Caco-2 (cell line): ENCODE results near the gene PARS2. TPM values are rescaled to one million over a fixed set of nuclear protein-coding genes. Genes with fewer than 3 reads are reported as not detected.

Experiments used
- BruUV-seq: library from RNA; stranded (reverse); fragments of 400-500 nt; replicated peaks from 2 replicates; lab custom pipeline; 2021; lab: Mats Ljungman, UMichigan
- CTCF ChIA-PET: fragments of 300-600 bp; sonication (Branson Sonifier 250); formaldehyde crosslinking; loops from one replicate; lab custom pipeline; 2022; ENCODE audit warnings: antibody characterized with exemption; lab: Charles Lee
- POLR2A ChIA-PET: fragments of 300-600 bp; sonication (Branson Sonifier 250); formaldehyde crosslinking; loops from one replicate; lab custom pipeline; 2022; ENCODE audit warnings: antibody characterized with exemption; lab: Charles Lee
- DNase-seq, 2 experiments: peaks; one replicate each; pipeline versions ENCODE4 v3.0.0 to v3.0.0-alpha.2; 2020 to 2022
- H3K27me3 ChIP-seq: replicated peaks from 2 replicates; pipeline ENCODE4 v1.6.0; 2011; ENCODE audit warnings: low read length; ENCODE audit not compliant: control insufficient read depth, insufficient read depth
- H3K36me3 ChIP-seq: 2 replicates; pipeline ENCODE4 v1.5.1; 2011; ENCODE audit warnings: low read length; ENCODE audit not compliant: control insufficient read depth, insufficient read depth
- H3K4me1 ChIP-seq: fragments of 250-450 bp; sonication (Bioruptor Pico); 2 replicates; pipeline ENCODE4 v1.5.1; 2020; ENCODE audit warnings: mild to moderate bottlenecking
- H3K4me3 ChIP-seq: 2 replicates; pipeline ENCODE4 v1.5.1; 2011; ENCODE audit warnings: low read depth, mild to moderate bottlenecking, control low read depth, low read length
- H3K9me3 ChIP-seq: fragments of 250-450 bp; sonication (Bioruptor Pico); 2 replicates; pipeline ENCODE4 v1.5.1; 2020; ENCODE audit warnings: mild to moderate bottlenecking, moderate library complexity
- H3K27ac Mint-ChIP-seq: one replicate; pipeline ENCODE4 v1.8.0; 2022; ENCODE audit warnings: mixed read lengths; ENCODE audit not compliant: unreplicated experiment
- H3K27me3 Mint-ChIP-seq: one replicate; pipeline ENCODE4 v1.8.0; 2022; ENCODE audit warnings: mixed read lengths; ENCODE audit not compliant: insufficient read depth, unreplicated experiment
- H3K36me3 Mint-ChIP-seq: one replicate; pipeline ENCODE4 v1.8.0; 2022; ENCODE audit warnings: mild to moderate bottlenecking, mixed read lengths; ENCODE audit not compliant: insufficient read depth, unreplicated experiment
- H3K4me1 Mint-ChIP-seq: one replicate; pipeline ENCODE4 v1.8.0; 2022; ENCODE audit warnings: low read depth, mixed read lengths; ENCODE audit not compliant: unreplicated experiment
- H3K4me3 Mint-ChIP-seq: one replicate; pipeline ENCODE4 v1.8.0; 2022; ENCODE audit warnings: mild to moderate bottlenecking, moderate library complexity, mixed read lengths; ENCODE audit not compliant: unreplicated experiment
- H3K9me3 Mint-ChIP-seq: one replicate; pipeline ENCODE4 v1.8.0; 2022; ENCODE audit warnings: mixed read lengths; ENCODE audit not compliant: unreplicated experiment
- intact Hi-C: fragments of 100-400 bp; cut with micrococcal nuclease; formaldehyde crosslinking; loops from one replicate; pipeline ENCODE4 v1.10.0; 2022; ENCODE audit not compliant: unreplicated experiment
- total RNA-seq: library from RNA; stranded (reverse); gene quantifications from 2 replicates; pipeline ENCODE4 v1.2.3, GENCODE V29; 2022
- TF ChIP-seq, protein P1 (sequence below), 2 experiments: fragments of 200-600 bp in 1 of 2; IDR thresholded peaks; 1 replicate in 1 of 2; 2 replicates in 1 of 2; pipeline versions ENCODE4 v1.5.1 to v1.8.0; 2011 to 2022; ENCODE audit warnings: antibody characterized with exemption in 1 of 2, control low read depth in 1 of 2, inconsistent platforms in 1 of 2, low read depth in 1 of 2, low read length in 1 of 2, mild to moderate bottlenecking in 1 of 2, moderate library complexity in 1 of 2; ENCODE audit not compliant: insufficient read depth in 1 of 2, severe bottlenecking in 1 of 2, unreplicated experiment in 1 of 2

Gene PARS2
- total RNA-seq, 1 experiment from 2014 or later: 5.8 TPM

DNA sequence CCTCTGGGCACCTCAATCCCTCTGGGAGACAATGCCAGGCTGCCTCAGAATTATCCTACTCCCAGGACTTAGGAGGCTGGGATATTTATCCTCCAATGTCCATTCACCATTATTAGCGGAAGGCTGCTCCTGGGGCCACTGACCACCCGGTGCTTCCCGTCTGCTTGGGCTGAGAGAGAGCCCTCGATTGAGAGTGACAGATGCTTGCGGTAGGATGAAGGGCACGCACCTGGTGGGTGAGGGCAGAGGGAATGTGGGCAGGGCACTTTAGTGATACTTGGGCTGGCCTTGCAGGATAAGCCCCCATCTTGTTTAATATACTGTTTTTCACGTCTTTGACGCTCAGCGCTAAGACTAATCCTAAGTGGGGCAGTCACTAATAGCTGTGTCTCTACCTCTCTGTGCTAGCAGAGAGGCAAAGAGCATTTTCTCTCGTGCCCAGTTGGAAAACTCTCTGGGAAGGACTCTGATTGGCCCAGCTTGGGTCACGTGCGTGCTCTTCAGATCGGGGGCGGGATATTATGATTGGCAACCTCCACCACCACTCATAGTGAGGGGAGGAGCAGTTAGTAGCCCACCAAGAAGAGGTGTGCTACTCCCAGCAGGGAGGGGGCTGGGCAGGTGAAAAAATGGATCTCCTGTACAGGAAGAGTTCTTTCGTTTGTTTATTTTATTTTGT is 10.6 kb upstream of the PARS2 start:
- intact Hi-C loops: no loop called here
- Histone ChIP-seq H3K36me3 (no peaks in the 10 kb centered on the region), H3K4me1 (no peaks in the 10 kb centered on the region), H3K9me3 (no peaks in the 10 kb centered on the region), H3K4me3 (no peak overlapping the region), H3K27me3 (no peaks in the 10 kb centered on the region)
- ChIA-PET POLR2A (no interaction called here), CTCF (no interaction called here)
- BruUV-seq: no TSS peak
- Mint-ChIP-seq H3K27ac (no peak overlapping the region), H3K4me3 (no peak overlapping the region), H3K27me3 (no peaks in the 10 kb centered on the region), H3K36me3 (no peaks in the 10 kb centered on the region), H3K4me1 (no peaks in the 10 kb centered on the region), H3K9me3 (no peaks in the 10 kb centered on the region)
- TF ChIP-seq, protein P1, sequence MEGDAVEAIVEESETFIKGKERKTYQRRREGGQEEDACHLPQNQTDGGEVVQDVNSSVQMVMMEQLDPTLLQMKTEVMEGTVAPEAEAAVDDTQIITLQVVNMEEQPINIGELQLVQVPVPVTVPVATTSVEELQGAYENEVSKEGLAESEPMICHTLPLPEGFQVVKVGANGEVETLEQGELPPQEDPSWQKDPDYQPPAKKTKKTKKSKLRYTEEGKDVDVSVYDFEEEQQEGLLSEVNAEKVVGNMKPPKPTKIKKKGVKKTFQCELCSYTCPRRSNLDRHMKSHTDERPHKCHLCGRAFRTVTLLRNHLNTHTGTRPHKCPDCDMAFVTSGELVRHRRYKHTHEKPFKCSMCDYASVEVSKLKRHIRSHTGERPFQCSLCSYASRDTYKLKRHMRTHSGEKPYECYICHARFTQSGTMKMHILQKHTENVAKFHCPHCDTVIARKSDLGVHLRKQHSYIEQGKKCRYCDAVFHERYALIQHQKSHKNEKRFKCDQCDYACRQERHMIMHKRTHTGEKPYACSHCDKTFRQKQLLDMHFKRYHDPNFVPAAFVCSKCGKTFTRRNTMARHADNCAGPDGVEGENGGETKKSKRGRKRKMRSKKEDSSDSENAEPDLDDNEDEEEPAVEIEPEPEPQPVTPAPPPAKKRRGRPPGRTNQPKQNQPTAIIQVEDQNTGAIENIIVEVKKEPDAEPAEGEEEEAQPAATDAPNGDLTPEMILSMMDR (IDR thresholded peaks at IDR 0.05; ENCODE audit: insufficient read depth in 1 of 2, low read depth in 1 of 2, low read length in 1 of 2, severe bottlenecking in 1 of 2, unreplicated experiment in 1 of 2): no peak
- peak; percentile 46 to 62 for DNase-seq

GRCh38 chr1:54772951-54773350 is 8.6 kb upstream of the PARS2 start:
- POLR2A ChIA-PET: interaction anchor here (0.9 kb wide), 1 partner anchor 9 kb away, joined by 3 read pairs; the partner anchor contains the start of gene PARS2

GRCh38 chr1:54768093-54768492 is 3.8 kb upstream of the PARS2 start:
- Histone ChIP-seq H3K4me1 (no peaks in the 10 kb centered on the region), H3K9me3 (no peaks in the 10 kb centered on the region), H3K4me3 (no peak overlapping the region), H3K36me3 (no peaks in the 10 kb centered on the region), H3K27me3 (no peaks in the 10 kb centered on the region)
- H3K27ac Mint-ChIP-seq: no peak overlapping the region
- no peak overlapping the region for H3K4me3 Mint-ChIP-seq
- BruUV-seq: no TSS peak
- H3K9me3 Mint-ChIP-seq: no peaks in the 10 kb centered on the region
- intact Hi-C loops: loop anchor here (1.0 kb wide), 1 partner anchor 42 kb away; no protein-coding TSS in a partner anchor
- POLR2A ChIA-PET: no interaction called here
- no peaks in the 10 kb centered on the region for H3K27me3 Mint-ChIP-seq
- peak; percentile 23 to 43 for DNase-seq
- H3K4me1 Mint-ChIP-seq: peaks cover 7% of the 10 kb centered on the region
- no peaks in the 10 kb centered on the region for H3K36me3 Mint-ChIP-seq
- TF ChIP-seq, protein P1 (IDR thresholded peaks at IDR 0.05; ENCODE audit: insufficient read depth in 1 of 2, low read depth in 1 of 2, low read length in 1 of 2, severe bottlenecking in 1 of 2, unreplicated experiment in 1 of 2): peak in 1 of 2 experiments; percentile 23
- CTCF ChIA-PET: interaction anchor here (1.9 kb wide), 1 partner anchor 33 kb away, joined by 15 read pairs; the partner anchor contains the start of gene TTC22

More at GRCh38 chr1:54772951-54773350, 8.6 kb upstream of the PARS2 start:
- Histone ChIP-seq H3K27me3 (no peaks in the 10 kb centered on the region), H3K4me3 (no peak overlapping the region), H3K36me3 (no peaks in the 10 kb centered on the region), H3K9me3 (no peaks in the 10 kb centered on the region), H3K4me1 (no peaks in the 10 kb centered on the region)
- no peak for DNase-seq
- no peaks in the 10 kb centered on the region for H3K27me3 Mint-ChIP-seq
- TF ChIP-seq, protein P1 (IDR thresholded peaks at IDR 0.05; ENCODE audit: insufficient read depth in 1 of 2, low read depth in 1 of 2, low read length in 1 of 2, severe bottlenecking in 1 of 2, unreplicated experiment in 1 of 2): no peak
- BruUV-seq: no TSS peak
- CTCF ChIA-PET: no interaction called here
- no peaks in the 10 kb centered on the region for H3K9me3 Mint-ChIP-seq
- no peaks in the 10 kb centered on the region for H3K4me1 Mint-ChIP-seq
- H3K27ac Mint-ChIP-seq: no peak overlapping the region
- intact Hi-C loops: no loop called here
- no peaks in the 10 kb centered on the region for H3K36me3 Mint-ChIP-seq
- no peak overlapping the region for H3K4me3 Mint-ChIP-seq
